GM12801 (cell line): ENCODE measurements around the gene NR1I3.

Source experiments
- TF ChIP-seq, protein P1 (sequence below): IDR thresholded peaks from one replicate; pipeline ENCODE4 v1.5.1; 2011; ENCODE audit warnings: control low read depth; ENCODE audit not compliant: insufficient read length; ENCODE audit errors: extremely low read depth

NR1I3 gene

GRCh38 chr1:161185282-161185682 lies 52.7 kb downstream of the NR1I3 start:
- TF ChIP-seq, protein P1, sequence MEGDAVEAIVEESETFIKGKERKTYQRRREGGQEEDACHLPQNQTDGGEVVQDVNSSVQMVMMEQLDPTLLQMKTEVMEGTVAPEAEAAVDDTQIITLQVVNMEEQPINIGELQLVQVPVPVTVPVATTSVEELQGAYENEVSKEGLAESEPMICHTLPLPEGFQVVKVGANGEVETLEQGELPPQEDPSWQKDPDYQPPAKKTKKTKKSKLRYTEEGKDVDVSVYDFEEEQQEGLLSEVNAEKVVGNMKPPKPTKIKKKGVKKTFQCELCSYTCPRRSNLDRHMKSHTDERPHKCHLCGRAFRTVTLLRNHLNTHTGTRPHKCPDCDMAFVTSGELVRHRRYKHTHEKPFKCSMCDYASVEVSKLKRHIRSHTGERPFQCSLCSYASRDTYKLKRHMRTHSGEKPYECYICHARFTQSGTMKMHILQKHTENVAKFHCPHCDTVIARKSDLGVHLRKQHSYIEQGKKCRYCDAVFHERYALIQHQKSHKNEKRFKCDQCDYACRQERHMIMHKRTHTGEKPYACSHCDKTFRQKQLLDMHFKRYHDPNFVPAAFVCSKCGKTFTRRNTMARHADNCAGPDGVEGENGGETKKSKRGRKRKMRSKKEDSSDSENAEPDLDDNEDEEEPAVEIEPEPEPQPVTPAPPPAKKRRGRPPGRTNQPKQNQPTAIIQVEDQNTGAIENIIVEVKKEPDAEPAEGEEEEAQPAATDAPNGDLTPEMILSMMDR = no peak

DNA sequence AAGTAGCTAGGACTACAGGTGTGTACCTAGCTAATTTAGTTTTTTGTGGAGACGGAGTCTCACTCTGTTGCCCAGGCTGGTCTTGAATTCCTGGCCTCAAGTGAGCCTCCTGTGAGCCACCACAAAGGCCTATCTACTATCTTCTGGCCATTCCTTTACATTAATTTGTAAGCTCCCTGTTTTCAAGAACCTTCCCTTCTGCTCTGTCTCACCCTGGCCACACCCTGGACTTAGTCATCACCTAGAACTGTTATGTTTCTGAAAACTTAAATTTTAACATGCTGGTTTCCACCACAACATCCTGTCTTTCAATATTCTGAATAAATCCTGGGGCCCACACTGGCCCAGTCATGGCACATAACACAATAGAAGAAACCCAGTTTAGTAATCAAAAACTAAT lies 55.8 kb downstream of the NR1I3 start:
- TF ChIP-seq, protein P1 = no peak

GRCh38 chr1:161180639-161181038 lies 57.4 kb downstream of the NR1I3 start:
- TF ChIP-seq, protein P1 = no peak

DNA sequence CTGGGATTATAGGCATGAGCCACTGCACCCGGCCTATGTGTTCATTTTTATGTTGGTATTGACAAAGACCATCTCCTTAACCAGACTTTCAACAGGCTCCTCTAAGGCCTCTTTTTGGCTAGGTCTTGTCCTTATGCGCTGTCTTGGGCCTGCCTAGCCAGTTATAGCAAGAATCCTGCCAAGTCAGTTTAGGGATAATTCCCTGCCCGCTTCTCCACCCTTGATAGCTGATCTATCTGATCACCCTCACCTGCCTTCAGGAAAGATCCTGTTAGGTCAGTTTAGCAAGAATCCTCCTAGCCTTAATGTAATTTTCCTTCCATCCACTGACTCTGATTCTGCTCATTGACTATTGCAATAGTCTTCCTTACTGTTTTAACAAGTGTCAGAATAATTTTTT lies 58.3 kb downstream of the NR1I3 start:
- TF ChIP-seq, protein P1 = no peak
